Lower leg skin (tissue), 3 donors: Measurements from ENCODE around the gene YY1.

Source experiments
- CTCF ChIP-seq, 3 donors: fragments of 450-650 bp; IDR thresholded peaks; one replicate each; pipeline ENCODE4 v1.5.1; 2016; ENCODE audit warnings: antibody characterized with exemption in 3 of 3, mild to moderate bottlenecking in 3 of 3, moderate library complexity in 2 of 3
- POLR2A ChIP-seq, 2 donors: fragments of 450-650 bp; IDR thresholded peaks; one replicate each; pipeline ENCODE4 v1.6.1; 2016 to 2017; ENCODE audit warnings: antibody characterized with exemption in 2 of 2, mild to moderate bottlenecking in 1 of 2, moderate library complexity in 1 of 2

- TF ChIP-seq CTCF (IDR thresholded peaks at IDR 0.05), result no peak
- TF ChIP-seq POLR2A (IDR thresholded peaks at IDR 0.05), result no peak
Observed at GRCh38 chr14:100325958-100326357, 87.0 kb downstream of the YY1 start.
